OCI-LY3 (cell line): ENCODE data around the gene GCNT3.

Experiments used
- CTCF ChIP-seq: fragments of 200-600, 300-600 bp; sonication (generic); IDR thresholded peaks from 2 replicates; pipeline ENCODE4 v1.5.1; 2014; ENCODE audit warnings: antibody characterized with exemption, low read length, low read depth
- EZH2phosphoT487 ChIP-seq: fragments of 200-600 bp; shearing (Covaris generic); IDR thresholded peaks from 2 replicates; pipeline ENCODE4 v1.6.1; 2018; ENCODE audit warnings: antibody characterized with exemption, mixed run types, low read depth

- no peak for TF ChIP-seq CTCF
- TF ChIP-seq EZH2phosphoT487 = no peak
These were observed 42.5 kb downstream of the GCNT3 start for GRCh38 chr15:59654046-59654445.
